ENCODE measurements around the gene PVALEF. TPM values are rescaled to one million over a fixed set of nuclear protein-coding genes. Genes with fewer than 3 reads are reported as not detected.

The PVALEF gene
- total and polyA plus RNA-seq, 2 of the 13 experiments (the other 11 are each of a cell fraction or from before 2014, with no cell fraction given): 0.18 TPM

GRCh38 chr17:81164371-81165245 is 699 bp upstream of the PVALEF start (continued):
- TF ChIP-seq ZNF609 (CRISPR knock-in tag; IDR thresholded peaks at IDR 0.05; ENCODE audit: borderline replicate concordance) (peak; percentile 63), HOXA9 (CRISPR knock-in tag; IDR thresholded peaks at IDR 0.05; ENCODE audit: borderline replicate concordance) (no peak), FOXK1 (CRISPR knock-in tag; IDR thresholded peaks at IDR 0.05; ENCODE audit: borderline replicate concordance, low read depth) (no peak), AHR (CRISPR knock-in tag; IDR thresholded peaks at IDR 0.05) (peak; percentile 32; the same call in 1 of the 2 replicates), FOXO4 (CRISPR knock-in tag; conservative IDR thresholded peaks at IDR 0.05) (no peak), PAF1 (CRISPR knock-in tag; IDR thresholded peaks at IDR 0.05) (no peak), ZNF260 (CRISPR knock-in tag; IDR thresholded peaks at IDR 0.05; ENCODE audit: borderline replicate concordance, low read depth) (no peak), SRF (IDR thresholded peaks at IDR 0.05; ENCODE audit: low read depth, low read length) (no peak), ZNF784 (CRISPR knock-in tag; IDR thresholded peaks at IDR 0.05; ENCODE audit: borderline replicate concordance) (no peak), NCOA5 (CRISPR knock-in tag; IDR thresholded peaks at IDR 0.05) (no peak), ZNF543 (CRISPR knock-in tag; IDR thresholded peaks at IDR 0.05) (no peak), KLF11 (CRISPR knock-in tag; IDR thresholded peaks at IDR 0.05) (no peak), ZFP36 (IDR thresholded peaks at IDR 0.05; ENCODE audit: borderline replicate concordance, low read depth, low read length, partially characterized antibody) (no peak), NBN (conservative IDR thresholded peaks at IDR 0.05) (no peak), ZNF713 (CRISPR knock-in tag; IDR thresholded peaks at IDR 0.05) (no peak), ZFP62 (CRISPR knock-in tag; IDR thresholded peaks at IDR 0.05) (no peak), HNF4A (CRISPR knock-in tag; IDR thresholded peaks at IDR 0.05) (0 out of 2 replicates have a peak, but pooled peaks have one; percentile 27), MYC (CRISPR knock-in tag; IDR thresholded peaks at IDR 0.05; ENCODE audit: borderline replicate concordance) (no peak), ARHGAP35 (CRISPR knock-in tag; IDR thresholded peaks at IDR 0.05; ENCODE audit: borderline replicate concordance) (no peak)
- TF ChIP-seq, protein P1, sequence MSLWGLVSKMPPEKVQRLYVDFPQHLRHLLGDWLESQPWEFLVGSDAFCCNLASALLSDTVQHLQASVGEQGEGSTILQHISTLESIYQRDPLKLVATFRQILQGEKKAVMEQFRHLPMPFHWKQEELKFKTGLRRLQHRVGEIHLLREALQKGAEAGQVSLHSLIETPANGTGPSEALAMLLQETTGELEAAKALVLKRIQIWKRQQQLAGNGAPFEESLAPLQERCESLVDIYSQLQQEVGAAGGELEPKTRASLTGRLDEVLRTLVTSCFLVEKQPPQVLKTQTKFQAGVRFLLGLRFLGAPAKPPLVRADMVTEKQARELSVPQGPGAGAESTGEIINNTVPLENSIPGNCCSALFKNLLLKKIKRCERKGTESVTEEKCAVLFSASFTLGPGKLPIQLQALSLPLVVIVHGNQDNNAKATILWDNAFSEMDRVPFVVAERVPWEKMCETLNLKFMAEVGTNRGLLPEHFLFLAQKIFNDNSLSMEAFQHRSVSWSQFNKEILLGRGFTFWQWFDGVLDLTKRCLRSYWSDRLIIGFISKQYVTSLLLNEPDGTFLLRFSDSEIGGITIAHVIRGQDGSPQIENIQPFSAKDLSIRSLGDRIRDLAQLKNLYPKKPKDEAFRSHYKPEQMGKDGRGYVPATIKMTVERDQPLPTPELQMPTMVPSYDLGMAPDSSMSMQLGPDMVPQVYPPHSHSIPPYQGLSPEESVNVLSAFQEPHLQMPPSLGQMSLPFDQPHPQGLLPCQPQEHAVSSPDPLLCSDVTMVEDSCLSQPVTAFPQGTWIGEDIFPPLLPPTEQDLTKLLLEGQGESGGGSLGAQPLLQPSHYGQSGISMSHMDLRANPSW (CRISPR knock-in tag; IDR thresholded peaks at IDR 0.05; ENCODE audit: borderline replicate concordance): no peak
